ENCODE measurements around the gene MAGIX.
"Not testable (repeated sequence)": the region's sequence is repeated elsewhere in the genome, so short reads cannot be mapped to it uniquely, and the experiment has no call there.

The MAGIX gene

GRCh38 chrX:49162620-49163019 lies at the start of gene MAGIX:
MAGIX (plus strand) TSS chrX:49162758; CDS start chrX:49162890, 132 bp downstream.
- no peak for DNase-seq (ENCODE audit: low read depth)

- no peak for DNase-seq (ENCODE audit: low read depth)
Measured at GRCh38 chrX:49116076-49116475, 46.5 kb upstream of the MAGIX start.

- DNase-seq (ENCODE audit: low read depth) = no peak
Measured at GRCh38 chrX:49116716-49117115, 45.8 kb upstream of the MAGIX start.

- DNase-seq (ENCODE audit: low read depth) = no peak
Measured at GRCh38 chrX:49117581-49117980, 45.0 kb upstream of the MAGIX start.

GRCh38 chrX:49120091-49120490 lies 42.5 kb upstream of the MAGIX start:
- no peak for DNase-seq (ENCODE audit: low read depth)

GRCh38 chrX:49122499-49122898 lies 40.1 kb upstream of the MAGIX start:
- DNase-seq (ENCODE audit: low read depth) = no peak

- DNase-seq (ENCODE audit: low read depth) = not testable (repeated sequence)
Measured at GRCh38 chrX:49127742-49128258, 34.8 kb upstream of the MAGIX start.

GRCh38 chrX:49129427-49129826 lies 33.1 kb upstream of the MAGIX start:
- no peak for DNase-seq (ENCODE audit: low read depth)

GRCh38 chrX:49132275-49132674 lies 30.3 kb upstream of the MAGIX start:
- not testable (repeated sequence) for DNase-seq (ENCODE audit: low read depth)

GRCh38 chrX:49133759-49134158 lies 28.8 kb upstream of the MAGIX start:
- DNase-seq (ENCODE audit: low read depth) = no peak

- DNase-seq (ENCODE audit: low read depth) = no peak
Measured at GRCh38 chrX:49137492-49137891, 25.1 kb upstream of the MAGIX start.

- no peak for DNase-seq (ENCODE audit: low read depth)
Measured at GRCh38 chrX:49139713-49140112, 22.8 kb upstream of the MAGIX start.

- DNase-seq (ENCODE audit: low read depth) = not testable (repeated sequence)
Measured at GRCh38 chrX:49142264-49142663, 20.3 kb upstream of the MAGIX start.

- DNase-seq (ENCODE audit: low read depth) = not testable (repeated sequence)
Measured at GRCh38 chrX:49143154-49143553, 19.4 kb upstream of the MAGIX start.

- no peak for DNase-seq (ENCODE audit: low read depth)
Measured at GRCh38 chrX:49147282-49147681, 15.3 kb upstream of the MAGIX start.

- no peak for DNase-seq (ENCODE audit: low read depth)
Measured at GRCh38 chrX:49147936-49148335, 14.6 kb upstream of the MAGIX start.

GRCh38 chrX:49148390-49149100 lies 14.0 kb upstream of the MAGIX start:
- DNase-seq (ENCODE audit: low read depth) = not testable (repeated sequence)

- DNase-seq (ENCODE audit: low read depth) = not testable (repeated sequence)
Measured at GRCh38 chrX:49149291-49149690, 13.3 kb upstream of the MAGIX start.

- no peak for DNase-seq (ENCODE audit: low read depth)
Measured at GRCh38 chrX:49153467-49153866, 9.1 kb upstream of the MAGIX start.

GRCh38 chrX:49155243-49155899 lies 7.2 kb upstream of the MAGIX start:
- peak; percentile 13 for DNase-seq (ENCODE audit: low read depth)

- peak; percentile 79 for DNase-seq (ENCODE audit: low read depth)
Measured at GRCh38 chrX:49155900-49156837, 6.4 kb upstream of the MAGIX start.

GRCh38 chrX:49157194-49157593 lies 5.4 kb upstream of the MAGIX start:
- DNase-seq (ENCODE audit: low read depth) = no peak

Measured in activated T-cell treated with anti-CD3 and anti-CD28 coated beads for 48 hours (primary cell).